Central memory CD8-positive, alpha-beta T cell (primary cell): Measurements from ENCODE around the gene TNS4.
A peak's percentile ranks its signal among the peaks of the same experiment; 100 is the strongest.

Experiments used
- ATAC-seq: fragments of 150-1000 bp; cut with Tn5 transposase; replicated peaks from 2 replicates; pipeline ENCODE4 v1.10.0; 2022; ENCODE audit warnings: mild to moderate bottlenecking, moderate FRiP score, moderate number of reproducible peaks; ENCODE audit not compliant: poor library complexity, severe bottlenecking; ENCODE audit errors: extremely low read depth
- DNase-seq, 2 donors: peaks; one replicate each; pipeline ENCODE4 v3.0.0; 2021; ENCODE audit warnings: low spot score in 2 of 2
- H3K27ac Mint-ChIP-seq: one replicate; pipeline ENCODE4 v1.8.0; 2022; ENCODE audit warnings: low read depth, mild to moderate bottlenecking, moderate library complexity, mixed read lengths
- H3K27me3 Mint-ChIP-seq: one replicate; pipeline ENCODE4 v1.8.0; 2022; ENCODE audit warnings: mixed read lengths
- H3K36me3 Mint-ChIP-seq: one replicate; pipeline ENCODE4 v1.8.0; 2022; ENCODE audit warnings: mild to moderate bottlenecking, moderate library complexity, mixed read lengths; ENCODE audit not compliant: insufficient read depth
- H3K4me1 Mint-ChIP-seq: one replicate; pipeline ENCODE4 v1.8.0; 2022; ENCODE audit warnings: mixed read lengths
- H3K4me3 Mint-ChIP-seq: one replicate; pipeline ENCODE4 v1.8.0; 2022; ENCODE audit warnings: mild to moderate bottlenecking, moderate library complexity, mixed read lengths
- H3K9me3 Mint-ChIP-seq: one replicate; pipeline ENCODE4 v1.8.0; 2022; ENCODE audit warnings: mixed read lengths

The TNS4 gene

DNA sequence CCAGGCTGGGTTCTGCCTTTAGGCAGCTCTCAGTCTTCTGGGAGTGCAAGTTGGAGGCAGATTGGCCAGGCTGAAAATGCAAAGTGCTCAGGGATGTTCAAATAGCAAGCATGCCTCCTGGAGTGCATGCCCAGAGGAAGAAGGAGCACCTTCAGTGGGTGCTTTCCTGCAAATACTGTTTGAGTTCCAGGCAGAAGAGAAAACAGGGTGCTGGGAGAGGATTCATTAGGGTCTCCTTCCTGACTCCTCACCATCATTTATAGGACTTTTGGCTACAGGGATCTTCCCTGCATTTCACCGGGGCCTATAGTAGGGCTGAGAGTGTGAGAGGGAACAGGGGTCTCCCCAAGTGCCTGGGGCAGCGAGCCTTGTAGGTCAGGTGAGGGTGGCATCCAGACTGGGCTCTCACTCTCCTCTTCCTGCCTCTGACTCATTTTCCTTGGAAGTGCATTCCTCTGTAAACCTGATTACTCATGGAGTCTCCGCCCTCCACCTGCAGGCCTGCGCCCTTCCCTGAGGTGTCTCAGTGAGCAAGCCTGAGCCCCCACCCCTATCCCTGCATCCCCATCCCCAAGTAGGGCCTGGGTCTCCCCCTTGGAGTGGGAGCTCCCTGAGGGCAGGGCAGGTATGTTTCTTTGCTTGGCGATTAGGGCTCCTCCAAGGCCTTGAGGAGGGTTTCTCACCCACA, 17.1 kb upstream of the TNS4 start:
- Mint-ChIP-seq H3K36me3 (peaks cover 10% of the 10 kb centered on the region), H3K27ac (peak overlapping the region; percentile 86), H3K4me1 (peaks cover 80% of the 10 kb centered on the region), H3K9me3 (no peaks in the 10 kb centered on the region), H3K27me3 (no peaks in the 10 kb centered on the region), H3K4me3 (peak overlapping the region; percentile 85)
- DNase-seq (no peak), ATAC-seq (no peak)

DNA sequence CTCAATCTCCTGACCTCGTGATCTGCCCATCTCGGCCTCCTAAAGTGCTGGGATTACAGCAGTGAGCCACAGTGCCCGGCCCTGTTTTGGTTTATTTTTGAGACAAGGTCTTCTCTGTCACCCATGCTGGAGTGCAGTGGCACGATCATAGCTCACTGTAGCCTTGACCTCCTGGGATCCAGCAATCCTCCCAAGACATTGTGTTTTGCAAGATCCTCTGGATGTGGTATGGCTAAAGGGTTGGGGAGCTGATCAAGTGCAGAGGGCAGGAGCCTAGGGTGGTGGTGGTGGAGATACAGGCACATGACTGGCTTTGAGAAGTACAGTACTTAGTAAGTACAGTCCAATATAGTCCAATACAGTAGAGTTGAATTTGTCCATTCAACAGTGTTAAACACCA, 16.6 kb upstream of the TNS4 start:
- no peak for DNase-seq
- ATAC-seq = no peak
- Mint-ChIP-seq H3K27ac (peak overlapping the region; percentile 86), H3K27me3 (no peaks in the 10 kb centered on the region), H3K4me3 (peak overlapping the region; percentile 85), H3K36me3 (peaks cover 8% of the 10 kb centered on the region), H3K9me3 (no peaks in the 10 kb centered on the region), H3K4me1 (peaks cover 76% of the 10 kb centered on the region)

DNA sequence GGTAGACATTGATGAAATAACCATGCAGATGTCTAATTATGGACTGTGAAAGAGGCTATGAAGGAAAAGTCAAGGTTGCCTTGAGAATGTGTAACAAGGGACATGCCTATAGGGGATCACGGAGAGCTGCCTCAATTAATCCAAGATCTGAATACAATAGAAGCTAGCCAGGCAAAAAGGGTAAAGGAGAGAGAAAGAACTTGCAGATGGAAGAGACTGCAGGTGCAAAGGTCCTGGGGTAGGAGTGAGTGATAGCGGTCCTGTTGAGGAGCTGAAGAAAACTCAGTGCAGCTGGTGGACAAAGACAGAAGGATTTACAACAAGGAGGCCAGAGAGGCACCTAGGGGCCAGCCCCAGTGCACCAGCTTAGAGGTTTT, 15.9 kb upstream of the TNS4 start:
- Mint-ChIP-seq H3K9me3 (no peaks in the 10 kb centered on the region), H3K4me3 (peak overlapping the region; percentile 85), H3K4me1 (peaks cover 74% of the 10 kb centered on the region), H3K27me3 (no peaks in the 10 kb centered on the region), H3K27ac (peak overlapping the region; percentile 86), H3K36me3 (peaks cover 8% of the 10 kb centered on the region)
- no peak for ATAC-seq
- no peak for DNase-seq

DNA sequence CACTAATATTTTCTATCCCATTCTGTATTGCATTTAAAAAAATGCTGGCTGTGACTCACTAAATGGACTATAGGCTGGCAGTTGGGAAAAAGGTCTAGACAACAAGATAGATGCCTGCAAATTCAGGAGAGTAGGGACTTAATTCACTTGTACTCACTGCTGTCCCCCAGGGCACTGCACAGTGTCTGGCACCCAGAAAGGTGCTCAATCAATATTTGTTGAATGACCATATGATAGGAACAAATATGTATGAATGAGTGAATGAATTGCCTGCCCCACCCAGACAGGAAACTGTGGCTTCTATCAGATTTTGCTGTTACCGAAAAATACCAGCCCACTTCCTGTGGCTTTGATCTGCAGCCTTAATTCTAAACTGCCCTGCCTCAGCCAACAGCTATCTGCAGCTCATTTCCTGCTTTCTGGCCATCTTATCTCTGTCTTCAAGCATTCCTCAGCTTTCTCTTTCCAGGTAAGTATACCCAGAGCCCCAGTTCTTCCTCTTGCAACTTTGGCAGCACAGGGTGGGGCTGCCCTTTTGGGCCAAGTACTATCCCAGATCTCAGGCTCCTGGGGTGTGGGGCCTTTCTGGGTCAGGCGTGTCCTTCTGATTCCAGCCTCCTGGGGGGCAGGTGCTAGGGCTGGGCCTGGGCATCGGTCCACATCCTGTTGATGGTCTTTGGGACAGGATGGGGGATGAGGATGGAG, 15.3 kb upstream of the TNS4 start:
- Mint-ChIP-seq H3K4me3 (peak overlapping the region; percentile 85), H3K27ac (peak overlapping the region; percentile 86), H3K4me1 (peaks cover 69% of the 10 kb centered on the region), H3K9me3 (no peaks in the 10 kb centered on the region), H3K36me3 (peaks cover 6% of the 10 kb centered on the region), H3K27me3 (no peaks in the 10 kb centered on the region)
- peak; percentile 36 to 76 for DNase-seq
- peak; percentile 84 for ATAC-seq

DNA sequence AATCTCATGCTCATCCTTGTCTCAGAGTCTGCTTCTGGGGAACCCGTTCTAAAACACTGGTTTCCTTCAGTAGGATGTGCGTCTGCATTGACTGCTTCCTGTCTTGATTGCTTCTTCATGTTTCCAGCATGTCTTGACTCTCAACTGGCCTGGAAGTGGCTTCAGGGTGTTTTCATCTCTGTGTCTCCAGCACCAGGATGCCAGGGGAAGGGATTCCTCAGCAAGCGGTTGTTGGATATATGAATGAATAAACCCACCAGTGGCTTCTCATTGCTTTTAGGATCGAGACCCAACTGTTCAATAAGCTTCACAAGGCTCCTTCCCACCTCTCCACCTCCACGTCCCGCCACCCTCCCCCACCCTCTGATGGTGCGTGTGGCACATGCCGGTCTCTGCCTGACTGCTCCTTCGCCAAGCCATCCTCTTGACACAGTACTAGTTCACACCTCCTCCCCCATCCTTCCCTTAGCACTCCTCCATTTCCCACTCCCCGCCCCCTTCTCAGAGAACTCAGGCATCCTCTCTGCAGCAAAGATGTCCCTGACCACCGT, 14.1 kb upstream of the TNS4 start:
- Mint-ChIP-seq H3K4me1 (peaks cover 60% of the 10 kb centered on the region), H3K9me3 (no peaks in the 10 kb centered on the region), H3K27ac (peak overlapping the region; percentile 86), H3K27me3 (no peaks in the 10 kb centered on the region), H3K4me3 (peak overlapping the region; percentile 85), H3K36me3 (peaks cover 3% of the 10 kb centered on the region)
- ATAC-seq (peak; percentile 55), DNase-seq (peak in 1 of 2 donors; percentile 39)

DNA sequence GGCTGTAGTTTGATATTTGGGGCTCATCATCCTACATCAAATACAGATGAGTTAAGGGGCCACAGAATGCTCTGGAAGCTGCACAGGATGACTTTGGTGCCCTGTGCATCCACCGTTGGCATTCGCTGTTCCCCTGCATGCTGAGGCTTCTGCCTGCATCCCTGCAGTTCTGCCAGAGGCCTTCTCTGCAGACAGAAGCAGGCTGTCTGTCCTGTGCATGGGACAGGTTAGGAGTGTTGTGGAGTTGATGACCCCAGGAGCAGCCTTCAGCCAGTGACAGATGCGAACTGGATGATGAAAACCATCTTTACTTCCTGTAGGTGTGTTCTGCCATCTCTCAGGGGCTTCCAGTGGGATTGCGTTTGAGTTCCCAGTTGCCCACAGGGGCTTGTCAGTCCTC, 13.6 kb upstream of the TNS4 start:
- Mint-ChIP-seq H3K9me3 (no peaks in the 10 kb centered on the region), H3K27me3 (no peaks in the 10 kb centered on the region), H3K36me3 (peaks cover 3% of the 10 kb centered on the region), H3K4me3 (peak overlapping the region; percentile 85), H3K27ac (peak overlapping the region; percentile 86), H3K4me1 (peaks cover 60% of the 10 kb centered on the region)
- DNase-seq = no peak
- ATAC-seq = no peak

DNA sequence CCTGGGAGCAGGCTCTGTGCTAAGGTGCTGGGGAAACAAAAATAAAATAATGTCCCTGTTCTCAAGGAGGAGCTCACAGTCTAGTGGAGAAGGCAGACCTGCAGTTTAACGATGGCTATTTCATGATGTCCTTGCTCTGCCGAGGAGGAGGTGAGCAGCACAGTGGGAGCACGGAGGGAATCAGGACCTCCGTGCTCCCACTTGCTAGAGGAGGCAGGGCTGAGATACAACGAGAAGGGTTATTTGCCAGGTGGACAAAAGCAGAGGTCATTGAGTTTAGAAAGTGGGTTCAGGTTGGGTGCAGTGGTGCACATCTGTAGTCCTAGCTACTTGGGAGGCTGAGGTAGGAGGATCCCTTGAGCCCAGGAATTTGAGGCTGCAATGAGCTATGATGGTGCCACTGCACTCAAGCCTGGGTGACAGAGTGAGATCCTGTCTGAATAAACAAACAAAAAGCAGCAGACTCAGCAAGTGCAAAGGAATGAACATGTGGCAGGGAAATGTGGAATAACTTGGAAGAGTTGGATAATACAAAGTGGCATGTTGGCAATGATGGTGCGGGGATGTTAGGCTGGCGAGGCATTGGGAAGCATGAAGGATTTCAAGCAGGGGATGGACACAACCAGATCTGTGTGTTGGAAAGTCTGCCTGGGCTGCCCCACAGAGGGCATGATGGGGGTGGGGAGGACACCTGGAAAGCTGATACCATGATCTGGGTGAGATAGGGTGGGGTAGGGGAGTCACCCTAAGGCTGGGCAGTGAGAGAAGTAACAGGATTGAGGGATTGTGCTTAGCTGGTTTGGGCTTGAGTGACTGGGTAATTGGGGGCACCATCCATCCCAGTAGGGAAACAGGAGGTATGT, 12.8 kb upstream of the TNS4 start:
- H3K4me1 Mint-ChIP-seq = peaks cover 54% of the 10 kb centered on the region
- ATAC-seq = no peak
- H3K36me3 Mint-ChIP-seq = peaks cover 3% of the 10 kb centered on the region
- DNase-seq = no peak
- H3K27ac Mint-ChIP-seq = peak overlapping the region; percentile 86
- H3K4me3 Mint-ChIP-seq = peak overlapping the region; percentile 38
- no peaks in the 10 kb centered on the region for H3K9me3 Mint-ChIP-seq
- H3K27me3 Mint-ChIP-seq = no peaks in the 10 kb centered on the region

DNA sequence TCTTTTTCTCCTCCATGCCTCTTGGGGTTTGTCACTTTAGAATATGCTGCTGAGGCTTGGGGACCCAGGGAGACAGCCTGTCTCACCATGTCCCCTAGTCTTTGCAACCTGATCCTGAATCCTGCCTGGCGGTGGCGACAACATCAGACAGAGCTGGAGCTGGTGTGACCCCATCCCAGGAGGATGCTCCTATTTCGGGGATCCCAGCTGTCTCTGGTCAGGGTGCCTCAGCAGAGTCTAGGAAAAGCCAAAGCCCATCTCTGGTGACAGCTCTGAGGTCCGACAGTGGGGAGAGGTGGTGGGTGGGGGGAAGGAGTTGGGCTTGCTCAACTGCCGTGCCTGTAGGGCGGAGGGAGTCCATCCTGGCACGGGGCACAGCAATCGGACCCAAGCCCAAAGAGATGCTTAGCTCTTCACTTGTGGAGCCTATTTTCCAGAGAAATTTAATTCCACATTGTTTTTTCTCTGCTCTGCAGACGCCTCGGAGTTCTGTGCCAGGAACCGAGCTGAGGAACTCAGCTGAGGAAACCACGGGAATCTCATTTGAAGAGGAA, 10.3 kb upstream of the TNS4 start:
- H3K9me3 Mint-ChIP-seq = no peaks in the 10 kb centered on the region
- H3K36me3 Mint-ChIP-seq = peaks cover 3% of the 10 kb centered on the region
- H3K27me3 Mint-ChIP-seq = no peaks in the 10 kb centered on the region
- ATAC-seq (no peak), DNase-seq (no peak)
- H3K4me1 Mint-ChIP-seq = peaks cover 32% of the 10 kb centered on the region
- no peak overlapping the region for H3K4me3 Mint-ChIP-seq
- no peak overlapping the region for H3K27ac Mint-ChIP-seq

DNA sequence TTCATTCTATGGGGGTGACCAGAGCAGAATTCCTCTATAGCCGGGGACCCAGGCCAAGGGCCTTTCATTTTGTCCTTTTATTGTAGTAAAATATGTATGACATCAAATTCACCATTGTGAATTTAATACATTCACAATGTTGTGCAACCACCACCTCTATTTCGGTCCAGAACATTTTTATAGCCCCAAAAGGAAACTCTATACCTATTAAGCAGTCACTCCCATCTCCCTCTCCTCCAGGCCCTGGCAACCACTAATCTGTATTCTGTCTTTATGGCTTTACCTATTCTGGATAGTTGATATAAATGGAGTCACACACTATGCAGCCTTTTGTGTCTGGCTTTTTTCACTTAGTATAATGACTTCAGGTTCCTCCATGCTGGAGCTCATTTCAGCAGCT, 9.7 kb upstream of the TNS4 start:
- no peak for DNase-seq
- Mint-ChIP-seq H3K27me3 (no peaks in the 10 kb centered on the region), H3K9me3 (no peaks in the 10 kb centered on the region), H3K4me1 (peaks cover 26% of the 10 kb centered on the region), H3K36me3 (peaks cover 3% of the 10 kb centered on the region), H3K4me3 (no peak overlapping the region), H3K27ac (no peak overlapping the region)
- no peak for ATAC-seq

DNA sequence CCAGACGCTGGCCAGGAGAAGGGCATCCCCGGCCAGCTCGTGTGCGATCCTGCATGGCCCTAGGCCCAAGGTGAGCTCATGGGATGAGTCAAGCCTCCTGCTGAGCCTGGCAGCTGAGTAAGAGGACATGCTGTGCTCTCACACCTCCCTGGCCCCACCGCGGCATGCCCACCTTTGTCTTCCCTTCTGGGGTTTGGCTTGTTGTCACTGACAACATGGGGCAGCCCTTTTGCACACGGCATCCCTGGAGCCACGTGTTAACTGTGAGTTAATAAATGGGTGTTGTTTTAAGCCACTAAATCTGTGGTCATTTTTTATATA, 8.9 kb upstream of the TNS4 start:
- Mint-ChIP-seq H3K27ac (no peak overlapping the region), H3K4me3 (no peak overlapping the region), H3K4me1 (peaks cover 20% of the 10 kb centered on the region), H3K9me3 (no peaks in the 10 kb centered on the region), H3K36me3 (peaks cover 2% of the 10 kb centered on the region), H3K27me3 (no peaks in the 10 kb centered on the region)
- ATAC-seq = no peak
- DNase-seq = no peak

DNA sequence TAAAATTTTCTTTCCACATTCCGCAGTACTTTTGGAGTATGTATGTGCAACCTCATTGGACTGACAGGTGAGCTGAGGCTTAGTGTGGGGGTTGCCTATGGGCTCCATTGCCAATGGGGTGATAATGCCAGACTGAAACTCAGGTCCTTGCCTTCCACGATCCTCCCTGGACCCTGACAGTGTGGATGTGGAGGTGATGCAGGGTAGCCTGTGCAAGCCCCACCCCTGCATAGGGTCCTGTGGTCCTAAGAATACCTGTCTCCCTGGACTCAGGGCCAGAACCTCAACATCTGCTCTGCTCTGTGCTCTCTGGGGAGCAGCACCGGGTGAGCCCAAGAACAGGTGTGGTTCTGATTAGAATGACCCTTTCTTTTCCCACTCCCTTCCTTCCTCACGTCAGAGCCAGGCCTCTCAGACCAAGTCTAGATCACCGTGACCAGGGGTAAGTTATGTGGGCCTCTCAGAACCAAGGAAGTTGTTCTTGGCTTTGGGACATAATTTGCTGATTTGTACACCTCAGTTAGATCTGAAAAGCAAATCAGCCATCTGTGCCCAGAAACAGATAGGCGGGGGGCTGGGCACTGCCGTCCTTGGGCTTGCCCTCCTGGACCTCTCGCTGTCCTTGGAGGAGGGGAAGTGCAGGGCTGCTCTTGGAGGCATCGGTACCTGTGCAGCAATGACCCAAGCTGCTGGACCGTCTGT, 8.4 kb upstream of the TNS4 start:
- Mint-ChIP-seq H3K27ac (peak overlapping the region; percentile 55), H3K27me3 (no peaks in the 10 kb centered on the region), H3K4me1 (peaks cover 18% of the 10 kb centered on the region), H3K4me3 (no peak overlapping the region), H3K9me3 (no peaks in the 10 kb centered on the region), H3K36me3 (peaks cover 2% of the 10 kb centered on the region)
- ATAC-seq (no peak), DNase-seq (no peak)

DNA sequence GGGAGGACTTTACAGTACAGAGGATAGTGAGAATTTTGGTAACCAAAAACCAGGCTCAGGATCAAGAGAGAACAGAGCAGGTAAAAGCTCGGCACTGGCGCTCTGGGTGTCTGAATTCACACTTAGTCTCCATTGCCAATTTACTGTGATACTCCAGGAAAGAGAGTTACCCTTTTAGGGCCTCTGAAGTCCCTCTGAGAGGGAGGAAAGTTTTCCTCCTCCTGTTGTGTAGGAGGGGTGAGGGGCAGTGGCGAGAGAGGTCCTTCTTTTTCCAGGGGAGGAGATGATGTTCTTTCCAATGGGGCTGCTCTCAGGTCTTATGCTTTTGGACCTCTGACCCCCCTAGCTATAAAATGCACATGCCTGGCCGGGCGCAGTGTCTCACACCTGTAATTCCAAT, 5.4 kb upstream of the TNS4 start:
- Mint-ChIP-seq H3K9me3 (no peaks in the 10 kb centered on the region), H3K4me1 (peaks cover 5% of the 10 kb centered on the region), H3K27me3 (no peaks in the 10 kb centered on the region), H3K36me3 (peaks cover 2% of the 10 kb centered on the region), H3K27ac (no peak overlapping the region), H3K4me3 (no peak overlapping the region)
- DNase-seq = no peak
- no peak for ATAC-seq
